Endothelial cell of umbilical vein (primary cell): Measurements from ENCODE around the gene ARNT2. TPM values are rescaled to one million over a fixed set of nuclear protein-coding genes. Genes with fewer than 3 reads are reported as not detected.

ENCODE experiments used
- BruUV-seq: library from RNA; stranded (reverse); fragments of 400-500 nt; replicated peaks from 2 replicates; lab custom pipeline; 2021; lab: Mats Ljungman, UMichigan
- CTCF ChIA-PET: fragments of 300-600, 350-600 bp; sonication (Branson Sonifier 250); formaldehyde crosslinking; loops from one replicate; lab custom pipeline; 2021; ENCODE audit warnings: antibody characterized with exemption, inconsistent platforms; lab: Charles Lee
- POLR2A ChIA-PET: fragments of 300-600, 350-600 bp; sonication (Branson Sonifier 250); formaldehyde crosslinking; loops from one replicate; lab custom pipeline; 2021; ENCODE audit warnings: antibody characterized with exemption, inconsistent platforms; lab: Charles Lee
- DNase-seq: peaks from one replicate; pipeline ENCODE4 v3.0.0-alpha.2; 2011; ENCODE audit warnings: low read depth, low spot score
- FAIRE-seq: peaks from 2 replicates; lab custom pipeline; 2011; peaks lifted over from hg19 to GRCh38; lab: Jason Lieb, UNC
- H2AFZ ChIP-seq: 2 replicates; pipeline ENCODE4 v1.6.0; 2012; ENCODE audit warnings: low read depth, low read length, control low read depth, inconsistent platforms
- H3K27ac ChIP-seq: 2 replicates; pipeline ENCODE4 v1.5.1; 2011; ENCODE audit warnings: low read depth, mild to moderate bottlenecking, control low read depth, low read length, moderate library complexity; ENCODE audit not compliant: insufficient read depth
- H3K27me3 ChIP-seq, 2 experiments: 2 replicates each; pipeline versions ENCODE4 v1.6.0 to v1.6.1; 2011; ENCODE audit warnings: low read length in 2 of 2, mixed read lengths in 1 of 2; ENCODE audit not compliant: control insufficient read depth in 2 of 2, insufficient read depth in 2 of 2
- H3K36me3 ChIP-seq, 2 experiments: 2 replicates in 1 of 2; 3 replicates in 1 of 2; pipeline ENCODE4 v1.5.1; 2011; ENCODE audit warnings: low read length in 2 of 2, mild to moderate bottlenecking in 1 of 2, moderate library complexity in 1 of 2; ENCODE audit not compliant: control insufficient read depth in 2 of 2, insufficient read depth in 2 of 2; ENCODE audit errors: extremely low read depth in 1 of 2
- H3K4me1 ChIP-seq: 3 replicates; pipeline ENCODE4 v1.5.1; 2011; ENCODE audit warnings: mild to moderate bottlenecking, low read length; ENCODE audit not compliant: control insufficient read depth, insufficient read depth; ENCODE audit errors: extremely low read depth
- H3K4me2 ChIP-seq: 2 replicates; pipeline ENCODE4 v1.6.1; 2011; ENCODE audit warnings: low read length, control low read depth, mixed read lengths; ENCODE audit not compliant: insufficient read depth
- H3K4me3 ChIP-seq, 3 experiments: fragments of 200-600 bp in 1 of 3; sonication (generic), shearing (Covaris generic) in 1 of 3; replicated peaks in 1 of 3; 2 replicates each; pipeline ENCODE4 v1.5.1; 2011 to 2016; ENCODE audit warnings: control low read depth in 3 of 3, low read length in 3 of 3, mild to moderate bottlenecking in 2 of 3, inconsistent platforms in 1 of 3, low read depth in 1 of 3, moderate library complexity in 1 of 3; ENCODE audit not compliant: insufficient read depth in 1 of 3
- H3K79me2 ChIP-seq: 2 replicates; pipeline ENCODE4 v1.6.0; 2012; ENCODE audit warnings: low read length, inconsistent platforms; ENCODE audit not compliant: control insufficient read depth, insufficient read depth
- H3K9ac ChIP-seq: replicated peaks from 2 replicates; pipeline ENCODE3; 2011; ENCODE audit warnings: low read length, control low read depth; ENCODE audit not compliant: insufficient read depth; ENCODE audit errors: extremely low read depth
- H3K9me1 ChIP-seq: replicated peaks from 3 replicates; pipeline ENCODE4 v1.6.0; 2011; ENCODE audit warnings: mild to moderate bottlenecking, low read length; ENCODE audit not compliant: control insufficient read depth, insufficient read depth; ENCODE audit errors: extremely low read depth
- H3K9me3 ChIP-seq: replicated peaks from 2 replicates; pipeline ENCODE4 v1.5.1; 2012; ENCODE audit warnings: low read length, inconsistent platforms; ENCODE audit not compliant: control insufficient read depth, insufficient read depth
- H4K20me1 ChIP-seq: replicated peaks from 2 replicates; pipeline ENCODE3; 2011; ENCODE audit warnings: mild to moderate bottlenecking, low read length; ENCODE audit not compliant: control insufficient read depth, insufficient read depth; ENCODE audit errors: extremely low read depth
- EZH2 ChIP-seq: IDR thresholded peaks from 2 replicates; pipeline ENCODE4 v1.6.1; 2012; ENCODE audit warnings: borderline replicate concordance, low read depth, mild to moderate bottlenecking, moderate library complexity, low read length, inconsistent platforms; ENCODE audit not compliant: severe bottlenecking
- FOS ChIP-seq: IDR thresholded peaks from 2 replicates; pipeline ENCODE4 v1.6.1; 2011; ENCODE audit warnings: mild to moderate bottlenecking, low read length, moderate library complexity, borderline replicate concordance; ENCODE audit not compliant: insufficient read depth
- GATA2 ChIP-seq: IDR thresholded peaks from 2 replicates; pipeline ENCODE4 v1.7.0; 2011; ENCODE audit warnings: low read depth, mild to moderate bottlenecking, moderate library complexity, mixed read lengths, low read length; ENCODE audit not compliant: insufficient read length, insufficient read depth
- JUN ChIP-seq: IDR thresholded peaks from 2 replicates; pipeline ENCODE4 v1.6.1; 2011; ENCODE audit warnings: borderline replicate concordance, low read depth; ENCODE audit not compliant: insufficient read length, insufficient read depth
- MYC ChIP-seq: IDR thresholded peaks from one replicate; pipeline ENCODE4 v1.6.1; 2011; ENCODE audit warnings: mild to moderate bottlenecking, low read depth, low read length
- POLR2A ChIP-seq: IDR thresholded peaks from 2 replicates; pipeline ENCODE4 v1.6.1; 2012; ENCODE audit warnings: low read depth, mild to moderate bottlenecking, control low read depth, low read length
- POLR2AphosphoS5 ChIP-seq: IDR thresholded peaks from 2 replicates; pipeline ENCODE4 v1.6.1; 2012; ENCODE audit warnings: low read depth, mild to moderate bottlenecking, control low read depth, low read length, moderate library complexity; ENCODE audit not compliant: insufficient read depth
- dilution Hi-C: fragments of 300-500 bp; cut with MboI; formaldehyde crosslinking; loops from one replicate; pipeline ENCODE4 v1.15.0; 2019; ENCODE audit warnings: low sequenced_read_pairs; ENCODE audit not compliant: extremely low pct_ligation_motif_present
- intact Hi-C: fragments of 100-400 bp; cut with micrococcal nuclease; formaldehyde crosslinking; loops from one replicate; pipeline ENCODE4 v1.10.0; 2022
- polyA plus RNA-seq, 4 experiments: library from polyadenylated mRNA; depleted of rRNA in 3 of 4; stranded (reverse) in 3 of 4; unstranded in 1 of 4; fragments of >200 nt; gene quantifications; 2 replicates each; pipeline versions ENCODE4 v1.2.1 to v1.2.3, GENCODE V29; 2011 to 2012; ENCODE audit warnings: missing spikeins in 1 of 4
- total RNA-seq: library from RNA; stranded (reverse); gene quantifications from 2 replicates; pipeline ENCODE4 v1.2.3, GENCODE V29; 2021
- TF ChIP-seq, protein P1 (sequence below): IDR thresholded peaks from 2 replicates; pipeline ENCODE4 v1.6.1; 2011; ENCODE audit not compliant: insufficient read depth, insufficient read length
- TF ChIP-seq, protein P2 (sequence below), 2 donors: IDR thresholded peaks; 1 replicate in 1 of 2; 2 replicates in 1 of 2; pipeline ENCODE4 v1.5.1; 2011; ENCODE audit warnings: low read length in 2 of 2, mild to moderate bottlenecking in 2 of 2, moderate library complexity in 2 of 2, control low read depth in 1 of 2, inconsistent platforms in 1 of 2, low read depth in 1 of 2; ENCODE audit not compliant: insufficient read depth in 1 of 2; ENCODE audit errors: extremely low read depth in 1 of 2

Gene ARNT2
- total and polyA plus RNA-seq, 2 donors (not counting 3 experiments of a cell fraction or from before 2014, with no cell fraction given) = 0.03 to 0.20 TPM

DNA sequence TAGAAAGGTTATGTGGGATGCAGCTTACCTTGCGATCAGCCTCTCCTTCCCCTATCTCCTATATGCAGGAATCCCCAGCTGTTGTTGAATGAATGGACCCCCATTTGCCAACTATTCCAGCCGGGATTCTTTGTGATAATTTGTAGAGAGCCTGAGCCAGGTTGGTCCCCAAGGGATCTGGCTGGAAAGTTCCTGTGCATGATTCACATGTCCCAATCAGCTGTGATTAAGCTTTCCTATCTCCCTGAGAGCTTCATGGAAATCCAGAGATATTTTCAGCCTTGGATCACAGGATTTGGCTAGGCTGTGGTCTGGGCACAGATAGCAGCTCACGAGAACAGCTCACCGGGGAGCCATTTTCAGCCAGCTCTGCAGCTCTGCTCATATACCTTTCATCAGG, 76.7 kb downstream of the ARNT2 start:
- intact Hi-C loops = no loop called here
- Histone ChIP-seq H3K36me3 (no peaks in the 10 kb centered on the region), H2AFZ (no peak overlapping the region), H3K27ac (no peak overlapping the region), H4K20me1 (no peaks in the 10 kb centered on the region), H3K9me3 (no peaks in the 10 kb centered on the region), H3K79me2 (no peaks in the 10 kb centered on the region), H3K9me1 (no peaks in the 10 kb centered on the region), H3K27me3 (no peaks in the 10 kb centered on the region), H3K4me3 (no peak overlapping the region), H3K4me2 (no peak overlapping the region), H3K9ac (no peak overlapping the region), H3K4me1 (no peaks in the 10 kb centered on the region)
- no peak for TF ChIP-seq GATA2
- TF ChIP-seq, protein P1, sequence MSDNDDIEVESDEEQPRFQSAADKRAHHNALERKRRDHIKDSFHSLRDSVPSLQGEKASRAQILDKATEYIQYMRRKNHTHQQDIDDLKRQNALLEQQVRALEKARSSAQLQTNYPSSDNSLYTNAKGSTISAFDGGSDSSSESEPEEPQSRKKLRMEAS = no peak
- TF ChIP-seq FOS = no peak
- no peak for TF ChIP-seq POLR2A
- TF ChIP-seq POLR2AphosphoS5 = no peak
- no peak for TF ChIP-seq MYC
- TF ChIP-seq, protein P2, sequence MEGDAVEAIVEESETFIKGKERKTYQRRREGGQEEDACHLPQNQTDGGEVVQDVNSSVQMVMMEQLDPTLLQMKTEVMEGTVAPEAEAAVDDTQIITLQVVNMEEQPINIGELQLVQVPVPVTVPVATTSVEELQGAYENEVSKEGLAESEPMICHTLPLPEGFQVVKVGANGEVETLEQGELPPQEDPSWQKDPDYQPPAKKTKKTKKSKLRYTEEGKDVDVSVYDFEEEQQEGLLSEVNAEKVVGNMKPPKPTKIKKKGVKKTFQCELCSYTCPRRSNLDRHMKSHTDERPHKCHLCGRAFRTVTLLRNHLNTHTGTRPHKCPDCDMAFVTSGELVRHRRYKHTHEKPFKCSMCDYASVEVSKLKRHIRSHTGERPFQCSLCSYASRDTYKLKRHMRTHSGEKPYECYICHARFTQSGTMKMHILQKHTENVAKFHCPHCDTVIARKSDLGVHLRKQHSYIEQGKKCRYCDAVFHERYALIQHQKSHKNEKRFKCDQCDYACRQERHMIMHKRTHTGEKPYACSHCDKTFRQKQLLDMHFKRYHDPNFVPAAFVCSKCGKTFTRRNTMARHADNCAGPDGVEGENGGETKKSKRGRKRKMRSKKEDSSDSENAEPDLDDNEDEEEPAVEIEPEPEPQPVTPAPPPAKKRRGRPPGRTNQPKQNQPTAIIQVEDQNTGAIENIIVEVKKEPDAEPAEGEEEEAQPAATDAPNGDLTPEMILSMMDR (IDR thresholded peaks at IDR 0.05; ENCODE audit: extremely low read depth in 1 of 2, insufficient read depth in 1 of 2, low read depth in 1 of 2, low read length in 2 of 2) = no peak
- TF ChIP-seq JUN = no peak
- no peak for TF ChIP-seq EZH2
- dilution Hi-C loops = no loop called here
- BruUV-seq = no TSS peak
- CTCF ChIA-PET = interaction anchor here (1.8 kb wide), 1 partner anchor 295 kb away, joined by 6 read pairs; no protein-coding TSS in a partner anchor
- POLR2A ChIA-PET = no interaction called here
- FAIRE-seq (no peak), DNase-seq (no peak)
